ENCODE data around the gene MYZAP. TPM values are rescaled to one million over a fixed set of nuclear protein-coding genes. Genes with fewer than 3 reads are reported as not detected.

The MYZAP gene
- polyA plus RNA-seq, 1 donor from 2014 or later, result not detected

DNA sequence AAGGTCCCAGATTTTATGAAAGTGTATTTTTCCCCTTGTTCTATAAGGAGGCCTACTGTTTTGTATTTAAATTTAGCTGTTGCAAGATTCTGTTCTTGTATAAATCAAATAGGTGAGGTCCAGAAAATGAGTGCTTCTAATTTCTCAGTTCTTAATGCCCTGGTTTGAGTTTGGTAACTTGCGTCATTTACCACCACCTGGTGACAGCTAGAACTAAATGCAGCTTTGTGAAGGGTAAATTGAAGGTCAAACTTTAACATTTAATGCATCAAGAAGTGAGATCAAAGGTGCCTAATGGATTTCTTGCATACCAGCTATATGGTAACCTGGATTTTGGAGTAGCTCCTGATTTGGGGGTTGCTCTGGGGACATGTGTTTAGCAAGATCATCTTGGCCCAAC is 64.1 kb downstream of the MYZAP start:
- Histone ChIP-seq H3K9ac (ENCODE audit: low read length) (no peak overlapping the region), H3F3A (ENCODE audit: insufficient read depth, low read length, poor library complexity, severe bottlenecking) (no peaks in the 10 kb centered on the region), H3K4me3 (ENCODE audit: low read length) (no peak overlapping the region), H3K36me3 (ENCODE audit: insufficient read depth, low read length) (no peaks in the 10 kb centered on the region), H3K9me3 (ENCODE audit: low read length) (no peaks in the 10 kb centered on the region), H3K4me2 (ENCODE audit: low read length) (no peak overlapping the region), H3K79me2 (replicated peaks; ENCODE audit: insufficient read depth, low read length) (no peaks in the 10 kb centered on the region), H2AFZ (ENCODE audit: low read depth, low read length) (no peak overlapping the region), H3K9me2 (ENCODE audit: insufficient read depth, low read length) (no peaks in the 10 kb centered on the region), H3K27me3 (ENCODE audit: insufficient read depth, low read depth, low read length) (no peaks in the 10 kb centered on the region), H4K20me1 (ENCODE audit: insufficient read depth) (no peaks in the 10 kb centered on the region), H3K27ac (ENCODE audit: low read length) (no peak overlapping the region)
- no peak for TF ChIP-seq EZH2 (IDR thresholded peaks at IDR 0.05; ENCODE audit: borderline replicate concordance, insufficient read depth, low read length, poor library complexity, severe bottlenecking)
- no peak for TF ChIP-seq MXI1 (conservative IDR thresholded peaks at IDR 0.05; ENCODE audit: poor library complexity, severe bottlenecking)

- TF ChIP-seq TAF1 (IDR thresholded peaks at IDR 0.05; ENCODE audit: low read depth), result no peak
- TF ChIP-seq RAD21 (conservative IDR thresholded peaks at IDR 0.05), result no peak
- no peak for TF ChIP-seq EZH2 (IDR thresholded peaks at IDR 0.05; ENCODE audit: borderline replicate concordance, insufficient read depth, low read length, poor library complexity, severe bottlenecking)
- TF ChIP-seq MXI1 (conservative IDR thresholded peaks at IDR 0.05; ENCODE audit: poor library complexity, severe bottlenecking), result no peak
Measured at GRCh38 chr15:57656434-57656833, 64.7 kb downstream of the MYZAP start.

DNA sequence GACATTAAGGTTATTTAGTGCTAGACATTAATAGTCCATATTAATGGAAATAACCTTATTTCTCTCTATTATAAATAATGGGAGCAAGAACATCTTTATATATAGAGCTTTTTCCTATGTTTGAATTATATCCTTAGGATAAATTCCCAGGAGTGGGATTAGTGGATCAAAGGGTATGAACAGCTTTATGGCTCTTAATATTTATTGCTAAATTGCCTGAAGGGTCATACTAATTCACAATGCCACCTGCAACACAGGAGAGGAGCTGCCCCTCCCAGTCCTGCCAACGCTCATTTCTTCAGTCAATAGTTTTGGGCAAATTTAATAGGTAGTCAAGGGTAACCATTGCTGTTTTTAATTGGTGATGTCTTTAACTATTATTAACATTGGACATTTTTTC is 65.9 kb downstream of the MYZAP start:
- Histone ChIP-seq H3K4me2 (ENCODE audit: low read length) (no peak overlapping the region), H4K20me1 (ENCODE audit: insufficient read depth) (no peaks in the 10 kb centered on the region), H3K9me3 (ENCODE audit: low read length) (no peaks in the 10 kb centered on the region), H3K27ac (ENCODE audit: low read length) (no peak overlapping the region), H3K9me2 (ENCODE audit: insufficient read depth, low read length) (no peaks in the 10 kb centered on the region), H3K27me3 (ENCODE audit: insufficient read depth, low read depth, low read length) (no peaks in the 10 kb centered on the region), H3K4me3 (ENCODE audit: low read length) (no peak overlapping the region), H3F3A (ENCODE audit: insufficient read depth, low read length, poor library complexity, severe bottlenecking) (no peaks in the 10 kb centered on the region), H3K36me3 (ENCODE audit: insufficient read depth, low read length) (no peaks in the 10 kb centered on the region), H2AFZ (ENCODE audit: low read depth, low read length) (no peak overlapping the region), H3K9ac (ENCODE audit: low read length) (no peak overlapping the region), H3K79me2 (replicated peaks; ENCODE audit: insufficient read depth, low read length) (no peaks in the 10 kb centered on the region)
- TF ChIP-seq SMC3 (conservative IDR thresholded peaks at IDR 0.05; ENCODE audit: poor library complexity) (no peak), EZH2 (IDR thresholded peaks at IDR 0.05; ENCODE audit: borderline replicate concordance, insufficient read depth, low read length, poor library complexity, severe bottlenecking) (no peak), TAF1 (IDR thresholded peaks at IDR 0.05; ENCODE audit: low read depth) (no peak), POLR2AphosphoS5 (IDR thresholded peaks at IDR 0.05) (no peak), EP300 (conservative IDR thresholded peaks at IDR 0.05; ENCODE audit: poor library complexity, severe bottlenecking) (no peak), MXI1 (conservative IDR thresholded peaks at IDR 0.05; ENCODE audit: poor library complexity, severe bottlenecking) (no peak), RAD21 (conservative IDR thresholded peaks at IDR 0.05) (no peak)
- TF ChIP-seq, protein P1, sequence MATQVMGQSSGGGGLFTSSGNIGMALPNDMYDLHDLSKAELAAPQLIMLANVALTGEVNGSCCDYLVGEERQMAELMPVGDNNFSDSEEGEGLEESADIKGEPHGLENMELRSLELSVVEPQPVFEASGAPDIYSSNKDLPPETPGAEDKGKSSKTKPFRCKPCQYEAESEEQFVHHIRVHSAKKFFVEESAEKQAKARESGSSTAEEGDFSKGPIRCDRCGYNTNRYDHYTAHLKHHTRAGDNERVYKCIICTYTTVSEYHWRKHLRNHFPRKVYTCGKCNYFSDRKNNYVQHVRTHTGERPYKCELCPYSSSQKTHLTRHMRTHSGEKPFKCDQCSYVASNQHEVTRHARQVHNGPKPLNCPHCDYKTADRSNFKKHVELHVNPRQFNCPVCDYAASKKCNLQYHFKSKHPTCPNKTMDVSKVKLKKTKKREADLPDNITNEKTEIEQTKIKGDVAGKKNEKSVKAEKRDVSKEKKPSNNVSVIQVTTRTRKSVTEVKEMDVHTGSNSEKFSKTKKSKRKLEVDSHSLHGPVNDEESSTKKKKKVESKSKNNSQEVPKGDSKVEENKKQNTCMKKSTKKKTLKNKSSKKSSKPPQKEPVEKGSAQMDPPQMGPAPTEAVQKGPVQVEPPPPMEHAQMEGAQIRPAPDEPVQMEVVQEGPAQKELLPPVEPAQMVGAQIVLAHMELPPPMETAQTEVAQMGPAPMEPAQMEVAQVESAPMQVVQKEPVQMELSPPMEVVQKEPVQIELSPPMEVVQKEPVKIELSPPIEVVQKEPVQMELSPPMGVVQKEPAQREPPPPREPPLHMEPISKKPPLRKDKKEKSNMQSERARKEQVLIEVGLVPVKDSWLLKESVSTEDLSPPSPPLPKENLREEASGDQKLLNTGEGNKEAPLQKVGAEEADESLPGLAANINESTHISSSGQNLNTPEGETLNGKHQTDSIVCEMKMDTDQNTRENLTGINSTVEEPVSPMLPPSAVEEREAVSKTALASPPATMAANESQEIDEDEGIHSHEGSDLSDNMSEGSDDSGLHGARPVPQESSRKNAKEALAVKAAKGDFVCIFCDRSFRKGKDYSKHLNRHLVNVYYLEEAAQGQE (IDR thresholded peaks at IDR 0.05; ENCODE audit: borderline replicate concordance), result no peak
- TF ChIP-seq, protein P2, sequence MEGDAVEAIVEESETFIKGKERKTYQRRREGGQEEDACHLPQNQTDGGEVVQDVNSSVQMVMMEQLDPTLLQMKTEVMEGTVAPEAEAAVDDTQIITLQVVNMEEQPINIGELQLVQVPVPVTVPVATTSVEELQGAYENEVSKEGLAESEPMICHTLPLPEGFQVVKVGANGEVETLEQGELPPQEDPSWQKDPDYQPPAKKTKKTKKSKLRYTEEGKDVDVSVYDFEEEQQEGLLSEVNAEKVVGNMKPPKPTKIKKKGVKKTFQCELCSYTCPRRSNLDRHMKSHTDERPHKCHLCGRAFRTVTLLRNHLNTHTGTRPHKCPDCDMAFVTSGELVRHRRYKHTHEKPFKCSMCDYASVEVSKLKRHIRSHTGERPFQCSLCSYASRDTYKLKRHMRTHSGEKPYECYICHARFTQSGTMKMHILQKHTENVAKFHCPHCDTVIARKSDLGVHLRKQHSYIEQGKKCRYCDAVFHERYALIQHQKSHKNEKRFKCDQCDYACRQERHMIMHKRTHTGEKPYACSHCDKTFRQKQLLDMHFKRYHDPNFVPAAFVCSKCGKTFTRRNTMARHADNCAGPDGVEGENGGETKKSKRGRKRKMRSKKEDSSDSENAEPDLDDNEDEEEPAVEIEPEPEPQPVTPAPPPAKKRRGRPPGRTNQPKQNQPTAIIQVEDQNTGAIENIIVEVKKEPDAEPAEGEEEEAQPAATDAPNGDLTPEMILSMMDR (IDR thresholded peaks at IDR 0.05; ENCODE audit: poor library complexity, severe bottlenecking), result no peak

More at GRCh38 chr15:57656434-57656833, 64.7 kb downstream of the MYZAP start:
- Histone ChIP-seq H3K9ac (ENCODE audit: low read length) (no peak overlapping the region), H3F3A (ENCODE audit: insufficient read depth, low read length, poor library complexity, severe bottlenecking) (no peaks in the 10 kb centered on the region), H3K79me2 (replicated peaks; ENCODE audit: insufficient read depth, low read length) (no peaks in the 10 kb centered on the region), H2AFZ (ENCODE audit: low read depth, low read length) (no peak overlapping the region), H3K9me2 (ENCODE audit: insufficient read depth, low read length) (no peaks in the 10 kb centered on the region), H3K27ac (ENCODE audit: low read length) (no peak overlapping the region), H3K36me3 (ENCODE audit: insufficient read depth, low read length) (no peaks in the 10 kb centered on the region), H3K4me2 (ENCODE audit: low read length) (no peak overlapping the region), H3K9me3 (ENCODE audit: low read length) (no peaks in the 10 kb centered on the region), H3K27me3 (ENCODE audit: insufficient read depth, low read depth, low read length) (no peaks in the 10 kb centered on the region), H4K20me1 (ENCODE audit: insufficient read depth) (no peaks in the 10 kb centered on the region), H3K4me3 (ENCODE audit: low read length) (no peak overlapping the region)
